Tracheal epithelial cell (primary cell): ENCODE results near the gene RNU1-1. TPM values are rescaled to one million over a fixed set of nuclear protein-coding genes. Genes with fewer than 3 reads are reported as not detected.

Experiments
- total RNA-seq: library from RNA; depleted of rRNA; stranded (reverse); fragments of >200 nt; gene quantifications from 2 replicates; pipeline ENCODE4 v1.2.1, GENCODE V29; 2014

RNU1-1 gene
- under 0.01 TPM in 2 replicates for total RNA-seq

DNA sequence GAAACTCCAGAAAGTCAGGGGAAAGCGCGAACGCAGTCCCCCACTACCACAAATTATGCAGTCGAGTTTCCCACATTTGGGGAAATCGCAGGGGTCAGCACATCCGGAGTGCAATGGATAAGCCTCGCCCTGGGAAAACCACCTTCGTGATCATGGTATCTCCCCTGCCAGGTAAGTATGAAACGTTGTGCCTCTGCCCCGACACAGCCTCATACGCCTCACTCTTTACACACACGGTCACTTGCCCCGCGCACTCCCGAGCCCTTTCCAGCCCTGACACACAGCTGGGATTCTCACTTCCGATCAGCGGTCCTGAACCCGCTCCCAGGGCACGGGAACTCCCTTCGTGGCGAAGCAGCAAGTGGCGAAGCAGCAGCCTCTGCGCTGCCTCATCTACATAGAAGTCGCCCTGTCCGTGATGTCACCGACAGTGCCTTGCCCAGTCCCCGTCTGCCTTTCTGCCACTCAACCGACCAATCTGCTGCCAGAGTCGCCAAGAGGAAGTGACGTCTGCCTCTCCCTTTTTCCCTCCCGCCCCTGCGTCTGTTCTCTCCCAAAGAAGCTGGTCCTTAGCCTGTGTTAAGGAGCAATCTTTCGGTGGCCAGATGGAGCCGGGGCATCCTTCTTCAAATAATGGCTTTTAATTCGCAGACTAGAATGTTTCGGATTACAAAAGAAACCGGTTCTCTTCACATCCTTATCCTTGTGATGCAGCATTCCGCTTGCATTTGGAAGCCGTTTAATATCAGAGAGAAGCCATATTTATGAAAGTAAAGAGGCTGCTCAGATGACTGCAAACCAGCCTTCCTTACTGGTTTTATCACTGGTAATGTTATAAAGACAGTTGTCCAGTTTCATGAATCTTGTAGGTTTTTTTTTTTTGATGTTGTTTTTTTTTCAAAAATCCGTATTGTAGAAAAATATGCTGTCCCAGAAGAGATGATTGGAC, at the start of gene RNU1-1:
Gene RNU1-1 (minus strand): TSS at position 179 of the 949 bp plus-strand sequence.

Other genes starting within 250 kb of the RNU1-1 start
- gene FBXO42, start 161.8 kb downstream of the RNU1-1 start, total RNA-seq: 11.5 and 15.2 TPM in 2 replicates
- 15.9 and 18.8 TPM in 2 replicates for gene SZRD1, start 147.0 kb downstream of the RNU1-1 start, total RNA-seq
- not detected in 2 replicates for gene SPATA21, start 76.9 kb downstream of the RNU1-1 start, total RNA-seq
- 62.7 and 181 TPM in 2 replicates for gene NECAP2, start 73.6 kb downstream of the RNU1-1 start, total RNA-seq
- gene NBPF1, start 99.3 kb upstream of the RNU1-1 start, total RNA-seq: 11.8 and 26.6 TPM in 2 replicates
- gene RNU1-3, start 152.7 kb upstream of the RNU1-1 start, total RNA-seq: under 0.01 TPM in 2 replicates
- under 0.01 TPM in 2 replicates for gene RNU1-4, start 226.2 kb upstream of the RNU1-1 start, total RNA-seq